AG08396 (cell line): ENCODE data around the gene LYL1.

Experiments
- DNase-seq: peaks from one replicate; pipeline ENCODE4 v3.0.0; 2012; ENCODE audit warnings: low spot score, mixed read lengths

Gene LYL1

DNA sequence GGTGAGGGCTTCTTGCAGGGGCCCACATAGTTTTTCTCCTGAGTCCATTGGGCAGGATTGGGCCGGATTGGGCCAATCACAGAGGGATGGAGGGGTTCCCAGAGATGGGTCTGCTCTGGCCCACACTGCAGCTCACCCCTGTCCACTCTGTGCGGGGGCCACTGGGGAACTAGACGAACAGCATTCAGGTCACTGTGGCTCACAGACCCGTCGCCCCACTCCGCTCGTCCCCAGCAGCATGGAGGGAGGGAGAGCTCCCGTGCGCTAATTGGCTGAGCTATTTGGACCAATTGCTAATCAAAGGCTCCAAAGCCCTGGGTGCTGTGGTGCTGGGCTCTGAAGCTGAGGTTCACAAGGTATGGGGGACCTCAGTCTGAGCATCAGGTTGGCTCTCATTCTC is 26.7 kb upstream of the LYL1 start:
- no peak for DNase-seq

GRCh38 chr19:13128583-13128982 is 25.9 kb upstream of the LYL1 start:
- no peak for DNase-seq

GRCh38 chr19:13127811-13128575 is 25.3 kb upstream of the LYL1 start:
- DNase-seq = no peak

DNA sequence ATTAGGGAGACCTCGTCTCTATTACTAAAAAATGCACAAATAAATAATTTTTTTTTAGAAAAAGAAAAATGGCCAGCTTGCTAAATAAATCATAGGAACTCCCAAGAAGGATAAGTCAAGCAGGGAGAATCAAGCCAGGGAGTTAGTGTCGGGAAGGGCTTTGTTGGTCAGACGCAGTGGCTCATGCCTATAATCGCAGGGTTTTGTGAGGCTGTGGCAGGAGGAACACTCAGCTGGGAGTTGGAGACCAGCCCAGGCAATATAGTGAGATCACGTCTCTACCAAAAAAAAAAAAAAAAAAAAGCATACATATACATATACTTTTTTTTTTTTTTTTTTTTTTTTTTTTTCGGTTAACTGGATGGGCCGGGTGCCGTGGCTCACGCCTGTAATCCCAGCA is 24.4 kb upstream of the LYL1 start:
- no peak for DNase-seq

DNA sequence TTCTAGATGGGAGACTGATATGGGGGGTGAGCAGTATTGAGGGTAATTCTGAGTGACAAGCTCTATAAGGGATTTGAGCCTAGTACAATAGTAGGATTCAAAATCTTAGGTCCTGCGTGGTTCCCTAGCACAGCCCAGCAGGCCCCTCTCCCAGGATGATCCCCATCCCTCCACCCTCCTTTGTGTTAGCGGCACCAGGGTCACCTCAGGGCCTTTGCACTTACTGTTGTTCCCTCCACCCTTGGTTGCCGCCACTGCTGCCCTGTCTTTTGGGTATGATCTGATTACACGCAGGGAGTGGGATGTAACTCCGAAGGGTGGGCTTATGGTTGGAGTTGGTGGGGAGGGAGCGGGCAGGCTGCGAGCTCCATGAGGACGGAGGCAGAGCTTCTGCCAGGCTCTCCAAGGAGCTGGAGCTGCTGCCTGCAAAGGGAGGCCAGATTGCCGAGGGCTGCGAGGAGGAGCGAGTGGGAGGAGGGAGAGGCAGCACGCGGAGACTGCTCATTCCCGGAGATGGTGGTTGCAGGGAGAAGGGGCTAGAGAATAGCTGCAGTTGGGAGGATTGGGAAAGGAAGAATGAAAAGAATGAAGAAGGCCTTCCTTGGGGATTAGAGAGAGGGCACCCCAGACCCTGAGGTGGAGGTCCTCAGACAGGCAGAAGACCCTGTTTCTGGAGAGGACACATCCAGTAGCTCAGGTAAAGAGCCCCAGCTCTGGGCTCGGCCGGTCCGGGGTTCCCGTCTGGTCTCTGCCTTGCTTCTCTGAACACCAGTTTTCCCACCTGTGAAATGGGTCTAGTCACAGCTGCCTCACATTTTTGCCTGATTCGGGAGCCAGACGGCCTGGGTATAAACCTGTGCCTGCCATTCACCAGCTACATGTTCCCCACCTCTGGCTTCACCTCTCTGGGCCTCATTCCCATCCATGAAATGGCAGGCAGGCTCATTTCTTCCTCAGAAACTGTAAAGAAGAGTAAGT is 20.6 kb upstream of the LYL1 start:
- DNase-seq = no peak

DNA sequence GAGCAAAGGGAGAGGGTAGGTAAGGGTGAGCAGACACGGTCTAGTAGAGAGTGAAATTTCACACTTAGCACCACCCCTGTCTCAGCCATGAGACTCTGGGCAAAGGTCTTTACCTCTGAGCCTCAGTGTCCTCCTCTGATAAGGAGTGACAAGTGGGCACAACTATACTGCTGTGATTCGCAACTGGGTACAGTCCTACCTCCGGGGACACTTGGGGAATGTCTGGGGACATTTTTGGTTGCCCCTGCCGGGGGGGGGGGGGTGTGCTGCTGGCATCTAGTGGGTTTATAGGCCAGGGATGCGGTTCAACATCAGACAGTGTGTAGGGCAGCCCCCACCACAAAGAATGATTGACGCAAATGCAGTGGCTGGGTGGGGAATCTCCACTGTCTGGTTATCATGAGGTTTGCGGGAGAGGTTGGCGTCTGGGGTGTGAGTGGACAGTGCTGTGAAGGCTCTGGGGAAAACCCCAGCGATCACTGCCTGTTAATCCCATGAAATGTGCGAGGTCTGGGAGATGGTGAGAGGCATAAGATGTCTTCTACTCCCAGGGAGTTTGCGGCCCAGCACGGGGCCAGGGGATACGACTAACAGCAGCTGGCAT is 19.7 kb upstream of the LYL1 start:
- DNase-seq = no peak

DNA sequence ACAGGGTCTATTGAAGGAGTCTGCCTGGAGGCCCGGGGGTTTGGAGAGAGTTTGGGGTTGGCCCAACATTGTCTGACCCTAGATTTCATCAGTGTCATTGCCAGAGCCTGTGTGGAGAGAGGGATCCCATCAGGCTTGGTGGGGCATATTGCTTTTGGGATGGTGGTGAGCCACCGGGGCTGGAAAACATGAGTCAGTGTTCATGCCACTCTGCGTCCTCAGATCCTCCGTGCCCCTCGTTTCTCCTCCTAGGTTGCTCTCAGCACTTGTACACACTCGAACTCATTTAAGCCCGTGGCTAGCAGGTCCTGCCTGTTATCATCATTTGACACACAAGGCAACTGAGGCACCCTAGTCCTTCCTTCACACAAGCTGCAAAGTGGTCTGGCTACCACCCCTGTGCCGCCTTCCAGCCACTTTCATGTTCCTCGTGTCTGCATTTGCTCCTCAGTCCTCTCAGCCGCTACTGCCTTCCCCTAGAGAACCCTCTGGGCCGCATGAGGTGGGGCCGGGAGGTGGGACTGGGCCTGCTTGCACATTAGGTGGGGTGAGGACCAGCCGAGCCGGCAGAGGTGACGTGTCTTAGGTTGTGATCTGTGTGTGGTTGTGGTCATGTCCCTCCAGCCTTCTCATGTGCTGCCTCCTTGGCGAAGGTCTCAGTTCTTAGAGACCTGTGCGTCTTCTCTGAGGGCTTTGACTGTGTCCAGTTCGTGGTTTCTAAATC is 19.1 kb upstream of the LYL1 start:
- no peak for DNase-seq

DNA sequence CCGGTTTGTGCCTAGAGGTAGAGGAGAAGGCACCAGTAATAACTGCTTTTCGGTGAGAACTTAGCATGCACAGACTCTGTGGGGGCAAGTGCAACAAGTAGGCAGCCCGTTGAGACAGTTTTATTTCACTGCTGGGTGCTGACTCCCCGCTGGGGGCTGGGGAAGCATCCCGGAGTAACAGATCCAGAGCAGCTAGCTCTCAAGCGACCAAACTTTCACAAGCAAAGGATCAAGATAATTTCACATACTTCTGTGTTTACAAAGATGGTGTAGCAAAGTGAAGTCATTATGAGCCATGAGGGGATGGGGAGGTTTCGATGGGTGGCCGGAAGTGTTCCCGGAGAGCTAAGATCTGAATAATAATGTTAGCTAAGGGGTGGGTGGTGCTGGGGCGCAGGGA is 18.2 kb upstream of the LYL1 start:
- peak; percentile 63 for DNase-seq

GRCh38 chr19:13120031-13120430 is 17.4 kb upstream of the LYL1 start:
- DNase-seq = no peak

DNA sequence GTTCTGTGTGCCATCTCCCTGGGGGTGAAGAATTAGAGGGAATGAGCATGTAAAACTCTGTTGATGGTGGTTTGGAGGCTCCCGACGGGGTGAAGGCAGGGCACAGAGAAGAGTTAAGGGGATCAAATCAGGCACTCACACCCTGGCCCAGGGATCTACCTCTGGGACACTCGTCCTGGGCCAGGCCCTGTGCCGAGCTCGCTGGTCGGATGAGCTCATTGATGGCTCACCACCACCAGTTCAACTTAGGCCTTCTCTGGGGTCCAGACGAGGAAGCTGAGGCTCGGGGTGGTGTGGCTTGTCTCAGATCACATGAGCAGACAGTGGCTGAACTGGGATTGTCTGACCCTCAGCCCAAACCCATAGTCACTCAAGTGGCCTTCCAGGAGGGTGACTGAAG is 17.0 kb upstream of the LYL1 start:
- no peak for DNase-seq

- peak; percentile 64 for DNase-seq
These were observed 16.0 kb upstream of the LYL1 start for GRCh38 chr19:13118424-13119193.

GRCh38 chr19:13117772-13118423 is 15.2 kb upstream of the LYL1 start, which contains the start of gene NACC1:
NACC1 (plus strand) TSS chr19:13118264; CDS start chr19:13135208, 16,944 bp downstream.
- DNase-seq = peak; percentile 98

- DNase-seq = no peak
These were observed 14.6 kb upstream of the LYL1 start for GRCh38 chr19:13117176-13117771.

DNA sequence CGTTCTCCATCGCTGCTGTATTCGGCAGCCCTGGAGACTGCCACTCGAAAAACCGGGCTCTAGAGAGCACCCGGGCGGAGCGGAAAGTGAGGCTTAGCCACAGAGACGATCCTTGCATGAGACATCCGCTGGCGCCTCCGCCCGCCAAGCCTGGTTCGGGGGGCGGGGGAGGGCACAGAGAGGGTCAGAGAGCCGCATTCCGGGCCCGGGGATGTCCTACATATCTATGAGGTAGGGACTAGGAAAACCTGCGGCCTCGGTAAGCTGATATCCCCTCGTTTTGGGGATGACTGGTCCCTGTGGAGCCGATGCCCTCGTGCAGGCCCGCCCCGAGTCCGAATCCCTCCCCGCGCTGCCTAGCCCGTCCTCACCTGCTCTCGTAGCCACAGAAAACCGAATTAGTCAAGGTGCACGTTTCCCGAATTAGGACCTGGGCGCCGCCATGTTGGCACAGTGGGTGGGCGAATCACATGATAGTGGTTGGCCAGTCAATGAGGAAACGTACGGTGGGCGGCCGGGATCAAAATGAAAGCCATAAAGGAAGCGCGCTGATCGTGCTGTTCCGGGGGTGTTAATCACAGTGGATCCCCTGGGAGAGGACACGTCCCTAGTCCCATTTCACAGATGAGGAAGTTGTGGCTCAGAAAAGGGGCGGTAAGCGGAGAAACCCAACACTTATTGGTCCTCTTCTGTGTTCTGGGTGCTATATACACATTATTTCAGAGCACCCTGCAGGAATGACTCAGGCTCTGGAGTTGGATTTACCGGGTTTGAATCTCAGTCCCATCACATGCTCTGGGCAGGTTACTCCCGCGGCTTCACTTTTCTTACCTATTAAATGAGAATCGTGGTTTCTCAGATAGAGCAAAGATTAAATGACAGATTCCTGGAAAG is 13.9 kb upstream of the LYL1 start, which contains the start of gene TRMT1:
Gene TRMT1, minus strand, starts transcription at position 459 of the 894 bp plus-strand sequence. Its CDS starts 341 bp downstream, at position 118.
- DNase-seq = peak; percentile 95

GRCh38 chr19:13115936-13116281 is 13.3 kb upstream of the LYL1 start:
- DNase-seq = no peak

GRCh38 chr19:13112555-13112954 is 9.9 kb upstream of the LYL1 start:
- DNase-seq = no peak

DNA sequence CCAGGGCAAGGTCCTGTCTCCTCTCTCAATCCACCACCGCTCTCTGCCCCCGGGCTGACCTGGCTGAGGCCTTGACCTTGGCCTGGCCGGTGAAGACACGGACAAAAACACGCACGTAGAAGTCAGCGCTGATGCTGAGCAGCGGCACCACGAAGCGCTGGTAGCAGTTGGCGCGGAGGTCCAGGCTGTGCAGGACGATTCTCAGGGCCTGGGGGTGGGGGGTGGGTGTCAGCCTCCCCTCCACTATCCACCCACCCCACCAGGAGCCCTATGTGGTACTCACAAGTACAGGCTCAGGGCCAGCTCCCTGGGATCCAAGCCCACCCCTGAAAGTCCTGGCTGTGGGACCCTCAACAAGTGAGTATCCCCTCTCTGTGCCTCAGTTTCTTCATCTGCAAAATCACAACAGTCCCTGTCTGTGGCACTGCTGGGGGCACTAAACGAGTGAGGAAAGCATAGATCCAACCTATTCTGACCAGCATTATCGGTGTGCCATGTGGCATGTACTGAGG is 7.5 kb upstream of the LYL1 start:
- no peak for DNase-seq

DNA sequence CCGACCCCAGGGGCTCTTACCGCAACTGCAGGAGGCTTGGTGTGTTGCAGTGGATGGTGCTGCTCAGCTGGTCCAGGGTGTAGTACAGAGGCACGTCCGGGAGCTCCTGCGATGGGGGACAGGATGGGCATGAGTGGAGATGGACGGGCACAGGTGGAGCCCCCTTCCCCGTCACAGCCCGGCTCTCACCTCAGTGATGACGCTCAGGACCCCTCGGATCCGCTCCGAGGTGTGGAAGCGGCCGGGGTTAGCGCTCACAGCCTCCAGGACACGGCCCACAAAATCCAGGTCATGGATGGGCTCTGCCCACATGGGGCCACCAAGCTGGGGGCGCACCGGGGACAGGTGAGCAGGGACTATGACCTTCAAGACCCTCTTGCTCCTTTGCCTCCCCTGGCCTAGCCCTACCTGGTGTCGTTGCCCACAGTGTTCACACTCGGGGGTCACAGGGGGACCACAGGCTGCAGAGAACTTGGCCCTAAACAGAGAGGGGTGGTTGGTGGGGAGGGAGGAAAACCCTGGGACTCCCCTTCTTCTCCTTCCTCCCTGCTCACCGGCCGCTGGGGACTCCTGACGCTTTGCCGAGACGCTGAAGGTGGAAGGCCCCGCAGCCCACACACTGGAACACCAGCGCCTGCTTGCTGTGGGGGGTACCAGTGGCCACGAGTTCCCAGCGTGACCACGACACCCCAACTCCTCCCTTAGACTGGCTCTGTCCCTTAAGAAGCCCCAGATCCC is 6.9 kb upstream of the LYL1 start:
- no peak for DNase-seq
